ENCODE measurements around the gene NOS1. TPM values are rescaled to one million over a fixed set of nuclear protein-coding genes. Genes with fewer than 3 reads are reported as not detected.
A peak's percentile ranks its signal among the peaks of the same experiment; 100 is the strongest.
"Not testable (repeated sequence)": the region's sequence is repeated elsewhere in the genome, so short reads cannot be mapped to it uniquely, and the experiment has no call there.

The NOS1 gene
- total RNA-seq, 1 donor from 2014 or later = not detected

- peaks cover 25% of the 10 kb centered on the region for H3K27me3 Mint-ChIP-seq (ENCODE audit: low read depth)
- peak; percentile 19 for DNase-seq (ENCODE audit: low spot score)
- H3K9me3 Mint-ChIP-seq (ENCODE audit: low read depth) = no peaks in the 10 kb centered on the region
- H3K36me3 Mint-ChIP-seq (ENCODE audit: low read depth) = no peaks in the 10 kb centered on the region
- H3K4me3 Mint-ChIP-seq (ENCODE audit: unreplicated experiment) = no peak overlapping the region
- H3K27ac Mint-ChIP-seq (ENCODE audit: unreplicated experiment) = no peak overlapping the region
- H3K4me1 Mint-ChIP-seq (ENCODE audit: low read depth) = no peaks in the 10 kb centered on the region
- TF ChIP-seq CTCF (IDR thresholded peaks at IDR 0.05) = no peak
Observed at GRCh38 chr12:117228239-117228638, 133.2 kb downstream of the NOS1 start.

GRCh38 chr12:117227000-117227653 lies 134.3 kb downstream of the NOS1 start:
- Mint-ChIP-seq H3K4me1 (ENCODE audit: low read depth) (no peaks in the 10 kb centered on the region), H3K27ac (ENCODE audit: unreplicated experiment) (no peak overlapping the region), H3K36me3 (ENCODE audit: low read depth) (no peaks in the 10 kb centered on the region)

GRCh38 chr12:117226505-117226904 lies 134.9 kb downstream of the NOS1 start:
- Mint-ChIP-seq H3K4me3 (ENCODE audit: unreplicated experiment) (no peak overlapping the region), H3K9me3 (ENCODE audit: low read depth) (no peaks in the 10 kb centered on the region), H3K27me3 (ENCODE audit: low read depth) (peaks cover 17% of the 10 kb centered on the region), H3K4me1 (ENCODE audit: low read depth) (no peaks in the 10 kb centered on the region), H3K27ac (ENCODE audit: unreplicated experiment) (no peak overlapping the region), H3K36me3 (ENCODE audit: low read depth) (no peaks in the 10 kb centered on the region)
- no peak for TF ChIP-seq CTCF (IDR thresholded peaks at IDR 0.05)
- no peak for DNase-seq (ENCODE audit: low spot score)

More at GRCh38 chr12:117227000-117227653, 134.3 kb downstream of the NOS1 start:
- no peak for TF ChIP-seq CTCF (IDR thresholded peaks at IDR 0.05)
- DNase-seq (ENCODE audit: low spot score) = no peak
- Mint-ChIP-seq H3K27me3 (ENCODE audit: low read depth) (peaks cover 21% of the 10 kb centered on the region), H3K9me3 (ENCODE audit: low read depth) (no peaks in the 10 kb centered on the region), H3K4me3 (ENCODE audit: unreplicated experiment) (no peak overlapping the region)

- no peak for DNase-seq (ENCODE audit: low spot score)
- Mint-ChIP-seq H3K27ac (ENCODE audit: unreplicated experiment) (no peak overlapping the region), H3K36me3 (ENCODE audit: low read depth) (no peaks in the 10 kb centered on the region), H3K4me1 (ENCODE audit: low read depth) (no peaks in the 10 kb centered on the region), H3K27me3 (ENCODE audit: low read depth) (peaks cover 18% of the 10 kb centered on the region), H3K9me3 (ENCODE audit: low read depth) (no peaks in the 10 kb centered on the region), H3K4me3 (ENCODE audit: unreplicated experiment) (no peak overlapping the region)
- TF ChIP-seq CTCF (IDR thresholded peaks at IDR 0.05) = no peak
Observed at GRCh38 chr12:117225179-117225578, 136.2 kb downstream of the NOS1 start.

- peaks cover 31% of the 10 kb centered on the region for H3K27me3 Mint-ChIP-seq (ENCODE audit: low read depth)
- H3K36me3 Mint-ChIP-seq (ENCODE audit: low read depth); H3K9me3 Mint-ChIP-seq (ENCODE audit: low read depth); H3K27ac Mint-ChIP-seq (ENCODE audit: unreplicated experiment); DNase-seq (ENCODE audit: low spot score); H3K4me3 Mint-ChIP-seq (ENCODE audit: unreplicated experiment); H3K4me1 Mint-ChIP-seq (ENCODE audit: low read depth): not testable (repeated sequence)
Observed at GRCh38 chr12:117220947-117221346, 140.5 kb downstream of the NOS1 start.

- Mint-ChIP-seq H3K27me3 (ENCODE audit: low read depth) (peaks cover 47% of the 10 kb centered on the region), H3K4me1 (ENCODE audit: low read depth) (no peaks in the 10 kb centered on the region), H3K9me3 (ENCODE audit: low read depth) (no peaks in the 10 kb centered on the region), H3K36me3 (ENCODE audit: low read depth) (no peaks in the 10 kb centered on the region), H3K27ac (ENCODE audit: unreplicated experiment) (no peak overlapping the region), H3K4me3 (ENCODE audit: unreplicated experiment) (no peak overlapping the region)
- TF ChIP-seq CTCF (IDR thresholded peaks at IDR 0.05) = no peak
- DNase-seq (ENCODE audit: low spot score) = no peak
Observed at GRCh38 chr12:117218149-117218548, 143.3 kb downstream of the NOS1 start.
